ENCODE measurements around the gene EDA2R. TPM values are rescaled to one million over a fixed set of nuclear protein-coding genes. Genes with fewer than 3 reads are reported as not detected.

EDA2R gene
- total RNA-seq, 3 donors from 2014 or later: 2.2 to 7.0 (median 6.2) TPM

DNA sequence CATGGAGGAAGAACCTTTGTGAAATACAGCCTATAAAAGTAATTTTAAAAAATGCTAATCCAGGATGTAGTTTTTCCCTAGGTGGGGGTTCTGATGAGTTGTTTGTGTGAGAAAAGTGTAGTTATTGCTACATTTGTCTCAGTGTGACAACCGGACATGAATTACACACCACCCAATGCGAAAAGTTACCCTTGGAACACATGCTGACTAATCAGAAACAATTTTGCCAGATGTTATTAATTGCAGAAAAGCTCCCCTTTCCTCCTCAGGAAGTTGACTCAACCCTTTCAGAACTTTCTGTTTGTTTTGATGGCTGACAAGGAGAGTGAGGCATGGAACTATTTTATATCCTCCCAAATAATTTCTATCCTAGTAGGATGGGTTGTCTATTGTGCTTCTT is 38.1 kb upstream of the EDA2R start:
- Histone ChIP-seq H3K27me3 (peaks cover 0 to 18% of the 10 kb centered on the region in 2 donors), H3K9me3 (peaks cover 0 to 6% of the 10 kb centered on the region in 2 donors), H3K36me3 (no peaks in the 10 kb centered on the region), H3K4me1 (no peaks in the 10 kb centered on the region), H3K27ac (peak overlapping the region in 1 of 2 donors; percentile 48), H3K4me3 (no peak overlapping the region)
- TF ChIP-seq, protein P1, sequence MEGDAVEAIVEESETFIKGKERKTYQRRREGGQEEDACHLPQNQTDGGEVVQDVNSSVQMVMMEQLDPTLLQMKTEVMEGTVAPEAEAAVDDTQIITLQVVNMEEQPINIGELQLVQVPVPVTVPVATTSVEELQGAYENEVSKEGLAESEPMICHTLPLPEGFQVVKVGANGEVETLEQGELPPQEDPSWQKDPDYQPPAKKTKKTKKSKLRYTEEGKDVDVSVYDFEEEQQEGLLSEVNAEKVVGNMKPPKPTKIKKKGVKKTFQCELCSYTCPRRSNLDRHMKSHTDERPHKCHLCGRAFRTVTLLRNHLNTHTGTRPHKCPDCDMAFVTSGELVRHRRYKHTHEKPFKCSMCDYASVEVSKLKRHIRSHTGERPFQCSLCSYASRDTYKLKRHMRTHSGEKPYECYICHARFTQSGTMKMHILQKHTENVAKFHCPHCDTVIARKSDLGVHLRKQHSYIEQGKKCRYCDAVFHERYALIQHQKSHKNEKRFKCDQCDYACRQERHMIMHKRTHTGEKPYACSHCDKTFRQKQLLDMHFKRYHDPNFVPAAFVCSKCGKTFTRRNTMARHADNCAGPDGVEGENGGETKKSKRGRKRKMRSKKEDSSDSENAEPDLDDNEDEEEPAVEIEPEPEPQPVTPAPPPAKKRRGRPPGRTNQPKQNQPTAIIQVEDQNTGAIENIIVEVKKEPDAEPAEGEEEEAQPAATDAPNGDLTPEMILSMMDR (IDR thresholded peaks at IDR 0.05): no peak
- no peak for TF ChIP-seq POLR2A (IDR thresholded peaks at IDR 0.05)
- TF ChIP-seq POLR2AphosphoS5 (IDR thresholded peaks at IDR 0.05): no peak
- DNase-seq (ENCODE audit: low spot score in 2 of 2): no peak
- intact Hi-C loops (cut with DNase I; ENCODE audit: low total_unique reads): no loop called here

DNA sequence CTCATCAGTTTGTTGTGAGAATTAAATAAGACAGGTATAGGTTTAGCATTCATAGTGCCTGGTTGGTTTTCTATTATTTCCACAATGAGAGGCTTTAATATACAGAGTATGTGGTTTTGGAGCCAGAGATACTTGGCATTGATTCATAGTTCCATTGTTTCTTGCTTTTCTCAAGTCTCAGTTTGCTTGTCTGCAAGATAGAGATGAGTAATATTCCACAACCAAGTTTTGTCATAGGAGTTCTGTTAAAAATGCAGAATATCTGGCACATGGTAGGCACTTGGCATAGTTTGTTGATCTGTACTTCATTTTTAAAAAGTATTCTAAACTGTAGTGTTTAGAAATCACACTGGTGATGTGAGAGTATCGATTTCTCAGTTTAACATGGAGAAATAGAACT is 37.5 kb upstream of the EDA2R start:
- peaks cover 0 to 18% of the 10 kb centered on the region in 2 donors for H3K27me3 ChIP-seq
- H3K9me3 ChIP-seq: peaks cover 0 to 12% of the 10 kb centered on the region in 2 donors
- no peak for TF ChIP-seq POLR2A (IDR thresholded peaks at IDR 0.05)
- TF ChIP-seq POLR2AphosphoS5 (IDR thresholded peaks at IDR 0.05): no peak
- TF ChIP-seq, protein P1 (IDR thresholded peaks at IDR 0.05): no peak
- no peaks in the 10 kb centered on the region for H3K4me1 ChIP-seq
- H3K36me3 ChIP-seq: no peaks in the 10 kb centered on the region
- no peak overlapping the region for H3K4me3 ChIP-seq
- DNase-seq (ENCODE audit: low spot score in 2 of 2): no peak
- peak overlapping the region in 1 of 2 donors; percentile 48 for H3K27ac ChIP-seq
- intact Hi-C loops (cut with DNase I; ENCODE audit: low total_unique reads): no loop called here

DNA sequence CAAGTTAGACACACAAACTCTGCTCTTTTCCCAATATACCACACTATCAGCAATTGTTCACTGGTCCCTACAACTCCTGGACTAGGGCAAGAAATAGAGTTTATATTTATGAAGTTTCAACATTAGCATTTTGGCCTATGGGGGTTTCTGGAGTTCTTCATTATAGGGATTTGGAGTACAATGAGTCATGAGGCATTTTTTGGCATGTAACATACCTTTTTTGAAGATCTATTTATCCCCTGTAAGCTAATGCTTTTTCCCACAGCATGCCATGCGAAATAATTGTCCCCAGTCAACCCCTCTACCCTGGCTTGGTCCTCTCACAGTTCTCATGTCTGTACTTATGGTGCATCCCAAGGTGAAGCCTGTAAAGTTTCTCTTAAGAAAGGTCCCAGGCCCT is 36.7 kb upstream of the EDA2R start:
- intact Hi-C loops (cut with DNase I; ENCODE audit: low total_unique reads): no loop called here
- peaks cover 0 to 18% of the 10 kb centered on the region in 2 donors for H3K27me3 ChIP-seq
- H3K27ac ChIP-seq: no peak overlapping the region
- TF ChIP-seq POLR2A (IDR thresholded peaks at IDR 0.05) (no peak), POLR2AphosphoS5 (IDR thresholded peaks at IDR 0.05) (no peak)
- TF ChIP-seq, protein P1 (IDR thresholded peaks at IDR 0.05): no peak
- no peak overlapping the region for H3K4me3 ChIP-seq
- no peak for DNase-seq (ENCODE audit: low spot score in 2 of 2)
- H3K36me3 ChIP-seq: no peaks in the 10 kb centered on the region
- no peaks in the 10 kb centered on the region for H3K4me1 ChIP-seq
- peaks cover 0 to 16% of the 10 kb centered on the region in 2 donors for H3K9me3 ChIP-seq

DNA sequence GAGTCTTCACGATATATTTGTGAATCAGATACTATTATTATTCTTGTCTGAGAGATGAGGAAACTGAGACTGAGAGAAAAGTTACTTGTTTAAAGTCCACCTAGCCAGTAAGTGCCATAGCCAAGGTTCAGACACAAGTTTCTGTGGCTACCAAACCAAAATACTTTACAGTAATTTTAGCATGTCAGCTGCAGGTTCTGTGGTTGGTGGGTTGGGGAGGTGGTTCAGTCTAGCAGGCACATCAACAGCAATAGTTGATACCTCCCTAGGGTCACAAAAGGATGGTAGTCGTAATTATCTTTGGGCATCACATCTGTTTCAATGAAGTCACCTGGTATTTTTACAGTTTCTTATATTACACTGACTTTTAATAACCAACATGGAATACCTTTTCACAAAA is 35.6 kb upstream of the EDA2R start:
- peaks cover 0 to 18% of the 10 kb centered on the region in 2 donors for H3K27me3 ChIP-seq
- no peak for DNase-seq (ENCODE audit: low spot score in 2 of 2)
- H3K4me1 ChIP-seq: no peaks in the 10 kb centered on the region
- intact Hi-C loops (cut with DNase I; ENCODE audit: low total_unique reads): no loop called here
- no peak for TF ChIP-seq POLR2A (IDR thresholded peaks at IDR 0.05)
- no peak for TF ChIP-seq POLR2AphosphoS5 (IDR thresholded peaks at IDR 0.05)
- TF ChIP-seq, protein P1 (IDR thresholded peaks at IDR 0.05): no peak
- H3K27ac ChIP-seq: no peak overlapping the region
- H3K36me3 ChIP-seq: no peaks in the 10 kb centered on the region
- peaks cover 0 to 16% of the 10 kb centered on the region in 2 donors for H3K9me3 ChIP-seq
- no peak overlapping the region for H3K4me3 ChIP-seq

DNA sequence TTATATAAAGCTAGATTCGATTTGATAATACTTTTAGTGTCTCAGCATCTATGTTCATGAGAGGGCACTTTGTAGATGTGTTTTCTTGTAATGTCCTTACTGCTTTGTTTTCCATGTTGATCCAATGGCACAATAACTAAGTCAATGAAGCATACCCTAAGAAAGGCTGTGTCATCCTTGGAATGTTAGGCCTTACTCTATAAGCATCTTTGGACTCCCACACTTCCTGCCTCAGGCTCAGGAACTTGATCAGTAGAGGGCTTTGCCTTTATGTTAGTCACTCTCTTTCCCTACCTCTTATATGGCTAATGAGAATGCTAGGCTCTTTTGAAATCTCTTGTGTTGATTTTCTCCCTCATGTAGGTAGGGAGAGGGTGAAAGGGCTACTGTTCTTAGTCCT is 33.2 kb upstream of the EDA2R start:
- Histone ChIP-seq H3K4me1 (no peaks in the 10 kb centered on the region), H3K9me3 (peaks cover 0 to 16% of the 10 kb centered on the region in 2 donors), H3K27ac (no peak overlapping the region), H3K27me3 (peaks cover 0 to 34% of the 10 kb centered on the region in 2 donors), H3K36me3 (no peaks in the 10 kb centered on the region), H3K4me3 (no peak overlapping the region)
- intact Hi-C loops (cut with DNase I; ENCODE audit: low total_unique reads): no loop called here
- TF ChIP-seq POLR2AphosphoS5 (IDR thresholded peaks at IDR 0.05) (no peak), POLR2A (IDR thresholded peaks at IDR 0.05) (no peak)
- TF ChIP-seq, protein P1 (IDR thresholded peaks at IDR 0.05): no peak
- DNase-seq (ENCODE audit: low spot score in 2 of 2): no peak

Measured in breast epithelium (tissue), 4 donors.